HEK293 (cell line): Measurements from ENCODE around the gene AKAP8.

ENCODE experiments used
- EGR2 ChIP-seq: fragments of 450-650 bp; formaldehyde crosslinking; IDR thresholded peaks from 2 replicates; pipeline ENCODE4 v1.5.1; 2016; ENCODE audit warnings: low read depth, missing biosample characterization, missing genetic modification characterization
- IKZF3 ChIP-seq: fragments of 450-650 bp; IDR thresholded peaks from 2 replicates; pipeline ENCODE4 v1.5.0; 2018; ENCODE audit warnings: missing biosample characterization, mild to moderate bottlenecking, missing genetic modification characterization, moderate library complexity
- MZF1 ChIP-seq: fragments of 450-650 bp; formaldehyde crosslinking; IDR thresholded peaks from 2 replicates; pipeline ENCODE4 v1.5.1; 2017; ENCODE audit warnings: missing biosample characterization, missing genetic modification characterization, borderline replicate concordance
- PRDM1 ChIP-seq: fragments of 450-650 bp; formaldehyde crosslinking; IDR thresholded peaks from 2 replicates; pipeline ENCODE4; 2016; ENCODE audit warnings: missing biosample characterization, missing genetic modification characterization
- PRDM2 ChIP-seq: fragments of 450-650 bp; formaldehyde crosslinking; IDR thresholded peaks from 2 replicates; pipeline ENCODE4 v1.5.1; 2016; ENCODE audit warnings: missing biosample characterization, missing genetic modification characterization, borderline replicate concordance
- REPIN1 ChIP-seq: fragments of 450-650 bp; formaldehyde crosslinking; IDR thresholded peaks from 2 replicates; pipeline ENCODE4 v1.5.1; 2017; ENCODE audit warnings: missing biosample characterization, missing genetic modification characterization, low read depth
- SCRT1 ChIP-seq: fragments of 450-650 bp; formaldehyde crosslinking; IDR thresholded peaks from 2 replicates; pipeline ENCODE4 v1.5.1; 2016; ENCODE audit warnings: missing biosample characterization, missing genetic modification characterization, borderline replicate concordance
- ZBTB21 ChIP-seq: fragments of 450-650 bp; formaldehyde crosslinking; IDR thresholded peaks from 2 replicates; pipeline ENCODE4 v1.5.1; 2017; ENCODE audit warnings: missing biosample characterization, missing genetic modification characterization
- ZIC2 ChIP-seq: fragments of 450-650 bp; formaldehyde crosslinking; IDR thresholded peaks from 2 replicates; pipeline ENCODE4 v1.5.1; 2016; ENCODE audit warnings: missing biosample characterization, missing genetic modification characterization
- ZNF133 ChIP-seq: fragments of 450-650 bp; formaldehyde crosslinking; IDR thresholded peaks from 2 replicates; pipeline ENCODE4 v1.5.1; 2016; ENCODE audit warnings: missing biosample characterization, missing genetic modification characterization
- ZNF157 ChIP-seq: fragments of 450-650 bp; formaldehyde crosslinking; IDR thresholded peaks from 2 replicates; pipeline ENCODE4 v1.5.1; 2016; ENCODE audit warnings: missing biosample characterization, missing genetic modification characterization
- ZNF239 ChIP-seq: fragments of 450-650 bp; formaldehyde crosslinking; IDR thresholded peaks from 2 replicates; pipeline ENCODE4 v1.5.1; 2016; ENCODE audit warnings: missing biosample characterization, missing genetic modification characterization
- ZNF354C ChIP-seq: fragments of 450-650 bp; formaldehyde crosslinking; IDR thresholded peaks from 2 replicates; pipeline ENCODE4 v1.5.1; 2016; ENCODE audit warnings: missing biosample characterization, missing genetic modification characterization, low read depth, borderline replicate concordance
- ZNF362 ChIP-seq: fragments of 450-650 bp; formaldehyde crosslinking; IDR thresholded peaks from 2 replicates; pipeline ENCODE4 v1.5.1; 2016; ENCODE audit warnings: missing biosample characterization, missing genetic modification characterization
- ZNF623 ChIP-seq: fragments of 450-650 bp; formaldehyde crosslinking; IDR thresholded peaks from 2 replicates; pipeline ENCODE4 v1.5.1; 2016; ENCODE audit warnings: missing biosample characterization, missing genetic modification characterization
- ZNF639 ChIP-seq: fragments of 450-650 bp; formaldehyde crosslinking; IDR thresholded peaks from 2 replicates; pipeline ENCODE4 v1.5.1; 2016; ENCODE audit warnings: missing biosample characterization, missing genetic modification characterization
- TF ChIP-seq, protein P1 (sequence below): fragments of 450-650 bp; formaldehyde crosslinking; IDR thresholded peaks from 2 replicates; pipeline ENCODE4 v1.5.1; 2017; ENCODE audit warnings: missing biosample characterization, missing genetic modification characterization
- TF ChIP-seq, protein P2 (sequence below): fragments of 450-650 bp; formaldehyde crosslinking; IDR thresholded peaks from 2 replicates; pipeline ENCODE4 v1.5.1; 2016; ENCODE audit warnings: missing biosample characterization, missing genetic modification characterization
- TF ChIP-seq, protein P3 (sequence below): fragments of 450-650 bp; formaldehyde crosslinking; IDR thresholded peaks from 2 replicates; pipeline ENCODE4 v1.5.1; 2016; ENCODE audit warnings: missing biosample characterization, missing genetic modification characterization
- TF ChIP-seq, protein P4 (sequence below): fragments of 450-650 bp; formaldehyde crosslinking; IDR thresholded peaks from 2 replicates; pipeline ENCODE4 v1.5.1; 2017; ENCODE audit warnings: missing biosample characterization, missing genetic modification characterization

Gene AKAP8

GRCh38 chr19:15304140-15304705, 75.4 kb downstream of the AKAP8 start (continued):
- TF ChIP-seq ZNF239 (tag by site-specific recombination), result no peak
- TF ChIP-seq IKZF3 (tag by site-specific recombination), result peak; percentile 55; the same call in 1 of the 2 replicates
- no peak for TF ChIP-seq ZNF354C (tag by site-specific recombination)
- TF ChIP-seq, protein P1, sequence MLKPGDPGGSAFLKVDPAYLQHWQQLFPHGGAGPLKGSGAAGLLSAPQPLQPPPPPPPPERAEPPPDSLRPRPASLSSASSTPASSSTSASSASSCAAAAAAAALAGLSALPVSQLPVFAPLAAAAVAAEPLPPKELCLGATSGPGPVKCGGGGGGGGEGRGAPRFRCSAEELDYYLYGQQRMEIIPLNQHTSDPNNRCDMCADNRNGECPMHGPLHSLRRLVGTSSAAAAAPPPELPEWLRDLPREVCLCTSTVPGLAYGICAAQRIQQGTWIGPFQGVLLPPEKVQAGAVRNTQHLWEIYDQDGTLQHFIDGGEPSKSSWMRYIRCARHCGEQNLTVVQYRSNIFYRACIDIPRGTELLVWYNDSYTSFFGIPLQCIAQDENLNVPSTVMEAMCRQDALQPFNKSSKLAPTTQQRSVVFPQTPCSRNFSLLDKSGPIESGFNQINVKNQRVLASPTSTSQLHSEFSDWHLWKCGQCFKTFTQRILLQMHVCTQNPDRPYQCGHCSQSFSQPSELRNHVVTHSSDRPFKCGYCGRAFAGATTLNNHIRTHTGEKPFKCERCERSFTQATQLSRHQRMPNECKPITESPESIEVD, result peak; percentile 33; the same call in 1 of the 2 replicates
- TF ChIP-seq PRDM1, result peak; percentile 79
- peak; percentile 81 for TF ChIP-seq ZIC2 (tag by site-specific recombination)
- TF ChIP-seq EGR2, result 0 out of 2 replicates have a peak, but pooled peaks have one; percentile 10
- TF ChIP-seq ZNF157 (tag by site-specific recombination), result no peak
- TF ChIP-seq ZBTB21 (tag by site-specific recombination), result no peak
- no peak; the same call in 1 of the 2 replicates for TF ChIP-seq MZF1 (tag by site-specific recombination)
- TF ChIP-seq REPIN1 (tag by site-specific recombination), result no peak
- TF ChIP-seq PRDM2 (tag by site-specific recombination), result no peak
- no peak for TF ChIP-seq ZNF133 (tag by site-specific recombination)
- TF ChIP-seq, protein P2, sequence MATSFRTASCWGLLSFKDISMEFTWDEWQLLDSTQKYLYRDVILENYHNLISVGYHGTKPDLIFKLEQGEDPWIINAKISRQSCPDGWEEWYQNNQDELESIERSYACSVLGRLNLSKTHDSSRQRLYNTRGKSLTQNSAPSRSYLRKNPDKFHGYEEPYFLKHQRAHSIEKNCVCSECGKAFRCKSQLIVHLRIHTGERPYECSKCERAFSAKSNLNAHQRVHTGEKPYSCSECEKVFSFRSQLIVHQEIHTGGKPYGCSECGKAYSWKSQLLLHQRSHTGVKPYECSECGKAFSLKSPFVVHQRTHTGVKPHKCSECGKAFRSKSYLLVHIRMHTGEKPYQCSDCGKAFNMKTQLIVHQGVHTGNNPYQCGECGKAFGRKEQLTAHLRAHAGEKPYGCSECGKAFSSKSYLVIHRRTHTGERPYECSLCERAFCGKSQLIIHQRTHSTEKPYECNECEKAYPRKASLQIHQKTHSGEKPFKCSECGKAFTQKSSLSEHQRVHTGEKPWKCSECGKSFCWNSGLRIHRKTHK, result no peak
- no peak for TF ChIP-seq ZNF362
- TF ChIP-seq SCRT1 (tag by site-specific recombination), result no peak
- TF ChIP-seq, protein P3, sequence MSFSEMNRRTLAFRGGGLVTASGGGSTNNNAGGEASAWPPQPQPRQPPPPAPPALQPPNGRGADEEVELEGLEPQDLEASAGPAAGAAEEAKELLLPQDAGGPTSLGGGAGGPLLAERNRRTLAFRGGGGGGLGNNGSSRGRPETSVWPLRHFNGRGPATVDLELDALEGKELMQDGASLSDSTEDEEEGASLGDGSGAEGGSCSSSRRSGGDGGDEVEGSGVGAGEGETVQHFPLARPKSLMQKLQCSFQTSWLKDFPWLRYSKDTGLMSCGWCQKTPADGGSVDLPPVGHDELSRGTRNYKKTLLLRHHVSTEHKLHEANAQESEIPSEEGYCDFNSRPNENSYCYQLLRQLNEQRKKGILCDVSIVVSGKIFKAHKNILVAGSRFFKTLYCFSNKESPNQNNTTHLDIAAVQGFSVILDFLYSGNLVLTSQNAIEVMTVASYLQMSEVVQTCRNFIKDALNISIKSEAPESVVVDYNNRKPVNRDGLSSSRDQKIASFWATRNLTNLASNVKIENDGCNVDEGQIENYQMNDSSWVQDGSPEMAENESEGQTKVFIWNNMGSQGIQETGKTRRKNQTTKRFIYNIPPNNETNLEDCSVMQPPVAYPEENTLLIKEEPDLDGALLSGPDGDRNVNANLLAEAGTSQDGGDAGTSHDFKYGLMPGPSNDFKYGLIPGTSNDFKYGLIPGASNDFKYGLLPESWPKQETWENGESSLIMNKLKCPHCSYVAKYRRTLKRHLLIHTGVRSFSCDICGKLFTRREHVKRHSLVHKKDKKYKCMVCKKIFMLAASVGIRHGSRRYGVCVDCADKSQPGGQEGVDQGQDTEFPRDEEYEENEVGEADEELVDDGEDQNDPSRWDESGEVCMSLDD (tag by site-specific recombination), result no peak
- no peak for TF ChIP-seq ZNF623 (tag by site-specific recombination)
- TF ChIP-seq, protein P4, sequence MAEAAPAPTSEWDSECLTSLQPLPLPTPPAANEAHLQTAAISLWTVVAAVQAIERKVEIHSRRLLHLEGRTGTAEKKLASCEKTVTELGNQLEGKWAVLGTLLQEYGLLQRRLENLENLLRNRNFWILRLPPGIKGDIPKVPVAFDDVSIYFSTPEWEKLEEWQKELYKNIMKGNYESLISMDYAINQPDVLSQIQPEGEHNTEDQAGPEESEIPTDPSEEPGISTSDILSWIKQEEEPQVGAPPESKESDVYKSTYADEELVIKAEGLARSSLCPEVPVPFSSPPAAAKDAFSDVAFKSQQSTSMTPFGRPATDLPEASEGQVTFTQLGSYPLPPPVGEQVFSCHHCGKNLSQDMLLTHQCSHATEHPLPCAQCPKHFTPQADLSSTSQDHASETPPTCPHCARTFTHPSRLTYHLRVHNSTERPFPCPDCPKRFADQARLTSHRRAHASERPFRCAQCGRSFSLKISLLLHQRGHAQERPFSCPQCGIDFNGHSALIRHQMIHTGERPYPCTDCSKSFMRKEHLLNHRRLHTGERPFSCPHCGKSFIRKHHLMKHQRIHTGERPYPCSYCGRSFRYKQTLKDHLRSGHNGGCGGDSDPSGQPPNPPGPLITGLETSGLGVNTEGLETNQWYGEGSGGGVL (tag by site-specific recombination), result no peak
- no peak for TF ChIP-seq ZNF639 (tag by site-specific recombination)
